Measurements from ENCODE around the gene ULK1. TPM values are rescaled to one million over a fixed set of nuclear protein-coding genes. Genes with fewer than 3 reads are reported as not detected.
"Not testable (repeated sequence)": the region's sequence is repeated elsewhere in the genome, so short reads cannot be mapped to it uniquely, and the experiment has no call there.

ULK1 gene
- total RNA-seq, 1 donor from 2014 or later, result 57.4 TPM

- Histone ChIP-seq H3K27ac (replicated peaks) (no peak overlapping the region), H3K9me3 (replicated peaks) (no peaks in the 10 kb centered on the region), H3K4me1 (no peaks in the 10 kb centered on the region), H3K27me3 (ENCODE audit: low read depth) (peaks cover 10% of the 10 kb centered on the region), H3K36me3 (no peaks in the 10 kb centered on the region), H3K4me3 (no peak overlapping the region)
- DNase-seq, result no peak
- intact Hi-C loops (cut with micrococcal nuclease), result no loop called here
- TF ChIP-seq CTCF (IDR thresholded peaks at IDR 0.05; ENCODE audit: borderline replicate concordance), result no peak
Measured at GRCh38 chr12:131867891-131868675, 26.3 kb upstream of the ULK1 start.

GRCh38 chr12:131869871-131870418 lies 24.5 kb upstream of the ULK1 start:
- H3K4me3 ChIP-seq, result no peak overlapping the region
- no peaks in the 10 kb centered on the region for H3K36me3 ChIP-seq
- no peak overlapping the region for H3K27ac ChIP-seq (replicated peaks)
- H3K27me3 ChIP-seq (ENCODE audit: low read depth), result no peaks in the 10 kb centered on the region
- intact Hi-C loops (cut with micrococcal nuclease), result no loop called here
- no peak for TF ChIP-seq CTCF (IDR thresholded peaks at IDR 0.05; ENCODE audit: borderline replicate concordance)
- H3K9me3 ChIP-seq (replicated peaks), result no peaks in the 10 kb centered on the region
- no peak for DNase-seq
- no peaks in the 10 kb centered on the region for H3K4me1 ChIP-seq

GRCh38 chr12:131871677-131872076 lies 22.7 kb upstream of the ULK1 start:
- H3K27me3 ChIP-seq (ENCODE audit: low read depth), result no peaks in the 10 kb centered on the region
- H3K27ac ChIP-seq (replicated peaks), result no peak overlapping the region
- no peaks in the 10 kb centered on the region for H3K36me3 ChIP-seq
- H3K4me1 ChIP-seq, result no peaks in the 10 kb centered on the region
- no peak for DNase-seq
- TF ChIP-seq CTCF (IDR thresholded peaks at IDR 0.05; ENCODE audit: borderline replicate concordance), result no peak
- H3K4me3 ChIP-seq, result no peak overlapping the region
- intact Hi-C loops (cut with micrococcal nuclease), result no loop called here
- no peaks in the 10 kb centered on the region for H3K9me3 ChIP-seq (replicated peaks)

GRCh38 chr12:131872154-131873051 lies 22.0 kb upstream of the ULK1 start:
- intact Hi-C loops (cut with micrococcal nuclease), result no loop called here
- no peak overlapping the region for H3K27ac ChIP-seq (replicated peaks)
- no peaks in the 10 kb centered on the region for H3K27me3 ChIP-seq (ENCODE audit: low read depth)
- H3K9me3 ChIP-seq (replicated peaks), result no peaks in the 10 kb centered on the region
- no peaks in the 10 kb centered on the region for H3K36me3 ChIP-seq
- DNase-seq, result no peak
- TF ChIP-seq CTCF (IDR thresholded peaks at IDR 0.05; ENCODE audit: borderline replicate concordance), result no peak
- H3K4me3 ChIP-seq, result no peak overlapping the region
- H3K4me1 ChIP-seq, result no peaks in the 10 kb centered on the region

- Histone ChIP-seq H3K36me3 (no peaks in the 10 kb centered on the region), H3K9me3 (replicated peaks) (no peaks in the 10 kb centered on the region), H3K27me3 (ENCODE audit: low read depth) (no peaks in the 10 kb centered on the region), H3K4me1 (no peaks in the 10 kb centered on the region), H3K27ac (replicated peaks) (no peak overlapping the region), H3K4me3 (no peak overlapping the region)
- intact Hi-C loops (cut with micrococcal nuclease), result no loop called here
- no peak for TF ChIP-seq CTCF (IDR thresholded peaks at IDR 0.05; ENCODE audit: borderline replicate concordance)
- DNase-seq, result no peak
Measured at GRCh38 chr12:131873293-131873692, 21.1 kb upstream of the ULK1 start.

GRCh38 chr12:131874972-131875371 lies 19.4 kb upstream of the ULK1 start:
- H3K27me3 ChIP-seq (ENCODE audit: low read depth); DNase-seq; H3K4me3 ChIP-seq; H3K9me3 ChIP-seq (replicated peaks); H3K27ac ChIP-seq (replicated peaks); intact Hi-C loops (cut with micrococcal nuclease); H3K36me3 ChIP-seq; H3K4me1 ChIP-seq: not testable (repeated sequence)

- DNase-seq; H3K36me3 ChIP-seq; H3K4me1 ChIP-seq; H3K27ac ChIP-seq (replicated peaks); H3K9me3 ChIP-seq (replicated peaks); H3K27me3 ChIP-seq (ENCODE audit: low read depth); intact Hi-C loops (cut with micrococcal nuclease); H3K4me3 ChIP-seq: not testable (repeated sequence)
Measured at GRCh38 chr12:131877216-131877615, 17.2 kb upstream of the ULK1 start.

- H3K27ac ChIP-seq (replicated peaks); H3K4me1 ChIP-seq; H3K9me3 ChIP-seq (replicated peaks); intact Hi-C loops (cut with micrococcal nuclease); H3K27me3 ChIP-seq (ENCODE audit: low read depth); H3K4me3 ChIP-seq; DNase-seq; H3K36me3 ChIP-seq: not testable (repeated sequence)
Measured at GRCh38 chr12:131878436-131878835, 16.0 kb upstream of the ULK1 start.

Data from left ventricle myocardium inferior (tissue), 1 donor.